Measurements from ENCODE around the gene CALML4. TPM values are rescaled to one million over a fixed set of nuclear protein-coding genes. Genes with fewer than 3 reads are reported as not detected.
A peak's percentile ranks its signal among the peaks of the same experiment; 100 is the strongest.

Gene CALML4
- total RNA-seq, 3 donors from 2014 or later = 5.3 to 7.9 (median 6.0) TPM

GRCh38 chr15:68210409-68210756, 5.3 kb upstream of the CALML4 start:
- no peak for TF ChIP-seq CTCF (IDR thresholded peaks at IDR 0.05)
- TF ChIP-seq POLR2AphosphoS5 (IDR thresholded peaks at IDR 0.05) = no peak
- no peak for TF ChIP-seq POLR2A (IDR thresholded peaks at IDR 0.05)
- peak overlapping the region in 1 of 3 donors; percentile 44 for H3K4me3 ChIP-seq
- no peaks in the 10 kb centered on the region for H3K4me1 ChIP-seq
- H3K36me3 ChIP-seq = no peaks in the 10 kb centered on the region
- intact Hi-C loops (cut with DNase I; ENCODE audit: low total_unique reads) = no loop called here
- no peaks in the 10 kb centered on the region for H3K9me3 ChIP-seq
- H3K27ac ChIP-seq = peak overlapping the region in 1 of 2 donors; percentile 21
- DNase-seq (ENCODE audit: low spot score in 2 of 2) = peak in 1 of 2 donors; percentile 20
- H3K27me3 ChIP-seq = no peaks in the 10 kb centered on the region

GRCh38 chr15:68209735-68210408, 4.7 kb upstream of the CALML4 start:
- peak in 1 of 2 donors; percentile 27 for DNase-seq (ENCODE audit: low spot score in 2 of 2)
- Histone ChIP-seq H3K36me3 (no peaks in the 10 kb centered on the region), H3K27ac (no peak overlapping the region), H3K27me3 (no peaks in the 10 kb centered on the region), H3K4me1 (peaks cover 0 to 3% of the 10 kb centered on the region in 2 donors), H3K4me3 (no peak overlapping the region), H3K9me3 (no peaks in the 10 kb centered on the region)
- TF ChIP-seq POLR2AphosphoS5 (IDR thresholded peaks at IDR 0.05) (no peak), CTCF (IDR thresholded peaks at IDR 0.05) (no peak), POLR2A (IDR thresholded peaks at IDR 0.05) (no peak)
- intact Hi-C loops (cut with DNase I; ENCODE audit: low total_unique reads) = no loop called here

- no peak overlapping the region for H3K4me3 ChIP-seq
- intact Hi-C loops (cut with DNase I; ENCODE audit: low total_unique reads) = no loop called here
- no peak for TF ChIP-seq CTCF (IDR thresholded peaks at IDR 0.05)
Observed at GRCh38 chr15:68209272-68209671, 4.1 kb upstream of the CALML4 start.

GRCh38 chr15:68208636-68209240, 3.6 kb upstream of the CALML4 start:
- Histone ChIP-seq H3K4me3 (no peak overlapping the region), H3K9me3 (no peaks in the 10 kb centered on the region), H3K27me3 (no peaks in the 10 kb centered on the region), H3K4me1 (peaks cover 0 to 10% of the 10 kb centered on the region in 2 donors), H3K27ac (no peak overlapping the region), H3K36me3 (no peaks in the 10 kb centered on the region)
- DNase-seq (ENCODE audit: low spot score in 2 of 2) = peak in 1 of 2 donors; percentile 39
- intact Hi-C loops (cut with DNase I; ENCODE audit: low total_unique reads) = no loop called here
- no peak for TF ChIP-seq POLR2A (IDR thresholded peaks at IDR 0.05)
- TF ChIP-seq POLR2AphosphoS5 (IDR thresholded peaks at IDR 0.05) = no peak
- TF ChIP-seq CTCF (IDR thresholded peaks at IDR 0.05) = no peak

More at GRCh38 chr15:68209272-68209671, 4.1 kb upstream of the CALML4 start:
- no peak overlapping the region for H3K27ac ChIP-seq
- H3K4me1 ChIP-seq = peaks cover 0 to 9% of the 10 kb centered on the region in 2 donors
- no peaks in the 10 kb centered on the region for H3K27me3 ChIP-seq
- H3K9me3 ChIP-seq = no peaks in the 10 kb centered on the region
- H3K36me3 ChIP-seq = no peaks in the 10 kb centered on the region
- DNase-seq (ENCODE audit: low spot score in 2 of 2) = no peak

GRCh38 chr15:68208136-68208535, 3.0 kb upstream of the CALML4 start:
- Histone ChIP-seq H3K4me1 (peaks cover 0 to 10% of the 10 kb centered on the region in 2 donors), H3K27ac (no peak overlapping the region), H3K27me3 (no peaks in the 10 kb centered on the region), H3K4me3 (no peak overlapping the region), H3K9me3 (no peaks in the 10 kb centered on the region), H3K36me3 (no peaks in the 10 kb centered on the region)
- TF ChIP-seq POLR2A (IDR thresholded peaks at IDR 0.05) = no peak
- TF ChIP-seq CTCF (IDR thresholded peaks at IDR 0.05) = no peak
- TF ChIP-seq POLR2AphosphoS5 (IDR thresholded peaks at IDR 0.05) = no peak
- intact Hi-C loops (cut with DNase I; ENCODE audit: low total_unique reads) = no loop called here
- peak in 1 of 2 donors; percentile 27 for DNase-seq (ENCODE audit: low spot score in 2 of 2)
